ENCODE results near the gene STX1B. TPM values are rescaled to one million over a fixed set of nuclear protein-coding genes. Genes with fewer than 3 reads are reported as not detected.

Gene STX1B
- total and polyA plus RNA-seq, 9 donors: 0.34 to 1.5 (median 0.94) TPM

- no peak for DNase-seq
- Histone ChIP-seq H3K27ac (no peak overlapping the region), H3K4me1 (ENCODE audit: insufficient read depth) (no peaks in the 10 kb centered on the region), H3K36me3 (no peaks in the 10 kb centered on the region), H3K9me3 (no peaks in the 10 kb centered on the region), H3K27me3 (no peaks in the 10 kb centered on the region), H3K4me3 (no peak overlapping the region)
- no peak for TF ChIP-seq POLR2A (IDR thresholded peaks at IDR 0.05)
- TF ChIP-seq EP300 (IDR thresholded peaks at IDR 0.05): no peak
- TF ChIP-seq CTCF (IDR thresholded peaks at IDR 0.05): no peak
- 77 to 81% (median 77%) methylated on average over 7 of the region's 7 CpGs for WGBS, 3 donors
- intact Hi-C loops (cut with DNase I): no loop called here
Observed at GRCh38 chr16:30972872-30973271, 37.6 kb downstream of the STX1B start.

- no peaks in the 10 kb centered on the region for H3K36me3 ChIP-seq
- H3K27ac ChIP-seq: no peak overlapping the region
- H3K27me3 ChIP-seq: no peaks in the 10 kb centered on the region
- intact Hi-C loops (cut with DNase I): no loop called here
- no peaks in the 10 kb centered on the region for H3K4me1 ChIP-seq (ENCODE audit: insufficient read depth)
- 92 to 96% (median 92%) methylated on average over 14 of the region's 14 CpGs for WGBS, 3 donors
- H3K9me3 ChIP-seq: no peaks in the 10 kb centered on the region
- no peak overlapping the region for H3K4me3 ChIP-seq
- no peak for DNase-seq
- TF ChIP-seq POLR2A (IDR thresholded peaks at IDR 0.05) (no peak), CTCF (IDR thresholded peaks at IDR 0.05) (no peak), EP300 (IDR thresholded peaks at IDR 0.05) (no peak)
Observed at GRCh38 chr16:30971298-30971697, 39.1 kb downstream of the STX1B start.

GRCh38 chr16:30969246-30969842 lies 41.1 kb downstream of the STX1B start:
- no peak overlapping the region for H3K4me3 ChIP-seq
- H3K4me1 ChIP-seq (ENCODE audit: insufficient read depth): no peaks in the 10 kb centered on the region
- intact Hi-C loops (cut with DNase I): loop anchor here in 1 of 4 donors (10.0 kb wide), 1 partner anchor 215 kb away; the partner anchor contains the start of gene FUS
- no peak for DNase-seq
- no peaks in the 10 kb centered on the region for H3K36me3 ChIP-seq
- WGBS, 3 donors: 93 to 94% (median 93%) methylated on average over 19 of the region's 19 CpGs
- no peaks in the 10 kb centered on the region for H3K9me3 ChIP-seq
- no peak overlapping the region for H3K27ac ChIP-seq
- no peaks in the 10 kb centered on the region for H3K27me3 ChIP-seq
- TF ChIP-seq EP300 (IDR thresholded peaks at IDR 0.05) (no peak), POLR2A (IDR thresholded peaks at IDR 0.05) (no peak), CTCF (IDR thresholded peaks at IDR 0.05) (no peak)

- H3K36me3 ChIP-seq: no peaks in the 10 kb centered on the region
- no peaks in the 10 kb centered on the region for H3K27me3 ChIP-seq
- intact Hi-C loops (cut with DNase I): loop anchor here in 1 of 4 donors (10.0 kb wide), 1 partner anchor 217 kb away; the partner anchor contains the start of gene FUS
- no peak overlapping the region for H3K27ac ChIP-seq
- DNase-seq: no peak
- TF ChIP-seq EP300 (IDR thresholded peaks at IDR 0.05) (no peak), POLR2A (IDR thresholded peaks at IDR 0.05) (no peak), CTCF (IDR thresholded peaks at IDR 0.05) (no peak)
- no peaks in the 10 kb centered on the region for H3K9me3 ChIP-seq
- H3K4me1 ChIP-seq (ENCODE audit: insufficient read depth): no peaks in the 10 kb centered on the region
- no peak overlapping the region for H3K4me3 ChIP-seq
- 75 to 84% (median 80%) methylated on average over 4 of the region's 4 CpGs for WGBS, 3 donors
Observed at GRCh38 chr16:30967795-30968194, 42.6 kb downstream of the STX1B start.

All from ovary (tissue), 9 donors.